Measurements from ENCODE around the gene OR52K1.

The OR52K1 gene

DNA sequence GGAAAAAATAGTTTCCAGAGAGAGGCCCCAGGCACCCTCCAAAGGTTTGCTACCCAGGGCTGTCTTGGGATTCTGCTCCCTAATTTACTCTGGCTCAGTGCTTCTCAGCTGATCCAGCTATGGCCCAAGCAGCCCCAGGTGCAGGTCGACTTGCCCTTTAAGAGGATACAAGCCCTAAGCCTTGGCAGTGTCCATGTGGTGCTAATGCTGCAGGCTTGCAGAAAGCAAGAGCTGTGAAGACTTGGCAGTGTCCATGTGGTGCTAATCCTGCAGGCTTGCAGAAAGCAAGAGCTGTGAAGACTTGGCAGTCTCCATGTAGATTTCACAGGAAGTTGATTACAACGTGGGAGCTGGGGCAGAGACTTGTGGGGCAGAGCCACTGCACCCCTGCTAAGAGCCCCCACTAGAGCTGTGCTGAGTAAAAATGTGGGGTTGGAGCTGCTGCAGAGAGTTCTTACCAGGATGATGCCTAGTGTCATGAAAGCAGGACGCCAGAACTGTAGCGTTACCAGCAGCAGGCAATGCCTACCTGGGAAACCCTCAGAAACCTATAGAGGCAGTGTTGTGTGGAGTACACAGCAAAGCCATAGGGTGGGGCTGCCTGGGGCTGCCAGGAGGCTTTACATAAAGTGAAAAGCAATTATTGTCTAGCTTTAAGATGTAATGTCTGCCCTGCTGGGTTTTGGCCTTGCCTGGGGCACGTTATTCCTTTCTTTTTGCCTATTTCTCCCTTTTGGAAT lies 16.1 kb upstream of the OR52K1 start:
- TF ChIP-seq, protein P1, sequence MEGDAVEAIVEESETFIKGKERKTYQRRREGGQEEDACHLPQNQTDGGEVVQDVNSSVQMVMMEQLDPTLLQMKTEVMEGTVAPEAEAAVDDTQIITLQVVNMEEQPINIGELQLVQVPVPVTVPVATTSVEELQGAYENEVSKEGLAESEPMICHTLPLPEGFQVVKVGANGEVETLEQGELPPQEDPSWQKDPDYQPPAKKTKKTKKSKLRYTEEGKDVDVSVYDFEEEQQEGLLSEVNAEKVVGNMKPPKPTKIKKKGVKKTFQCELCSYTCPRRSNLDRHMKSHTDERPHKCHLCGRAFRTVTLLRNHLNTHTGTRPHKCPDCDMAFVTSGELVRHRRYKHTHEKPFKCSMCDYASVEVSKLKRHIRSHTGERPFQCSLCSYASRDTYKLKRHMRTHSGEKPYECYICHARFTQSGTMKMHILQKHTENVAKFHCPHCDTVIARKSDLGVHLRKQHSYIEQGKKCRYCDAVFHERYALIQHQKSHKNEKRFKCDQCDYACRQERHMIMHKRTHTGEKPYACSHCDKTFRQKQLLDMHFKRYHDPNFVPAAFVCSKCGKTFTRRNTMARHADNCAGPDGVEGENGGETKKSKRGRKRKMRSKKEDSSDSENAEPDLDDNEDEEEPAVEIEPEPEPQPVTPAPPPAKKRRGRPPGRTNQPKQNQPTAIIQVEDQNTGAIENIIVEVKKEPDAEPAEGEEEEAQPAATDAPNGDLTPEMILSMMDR (IDR thresholded peaks at IDR 0.05; ENCODE audit: control insufficient read depth, extremely low read depth, insufficient read depth), result no peak
- no peak for DNase-seq (ENCODE audit: low read depth)
- H3K4me3 ChIP-seq (ENCODE audit: low read depth, low read length), result no peak overlapping the region

DNA sequence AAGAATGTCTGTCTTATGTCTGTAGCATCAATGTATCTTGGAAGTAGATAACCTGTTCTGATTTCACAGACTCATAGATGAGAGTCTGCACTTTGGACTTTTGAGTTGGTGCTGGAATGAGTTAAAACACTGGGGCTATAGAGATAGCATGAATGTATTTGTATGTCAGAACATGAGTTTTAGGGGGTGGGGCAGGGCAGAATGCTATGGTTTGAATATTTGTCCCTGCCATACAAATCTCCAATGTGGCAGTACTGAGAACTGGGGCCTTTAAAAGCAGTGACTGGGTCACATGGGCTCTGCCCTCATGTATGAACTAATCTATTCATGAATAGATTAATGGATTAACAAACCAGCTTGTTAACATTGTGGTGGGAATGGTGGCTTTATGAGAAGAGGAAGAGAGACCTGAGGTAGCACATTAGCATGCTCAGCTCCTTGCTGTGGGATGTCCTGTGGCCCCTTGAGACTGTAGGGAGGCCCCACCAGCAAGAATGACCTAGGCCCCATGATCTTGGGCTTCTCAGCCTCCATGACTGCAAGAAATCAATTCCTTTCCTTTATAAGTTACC lies 15.5 kb upstream of the OR52K1 start:
- no peak for DNase-seq (ENCODE audit: low read depth)
- no peak overlapping the region for H3K4me3 ChIP-seq (ENCODE audit: low read depth, low read length)
- TF ChIP-seq, protein P1 (IDR thresholded peaks at IDR 0.05; ENCODE audit: control insufficient read depth, extremely low read depth, insufficient read depth), result no peak

DNA sequence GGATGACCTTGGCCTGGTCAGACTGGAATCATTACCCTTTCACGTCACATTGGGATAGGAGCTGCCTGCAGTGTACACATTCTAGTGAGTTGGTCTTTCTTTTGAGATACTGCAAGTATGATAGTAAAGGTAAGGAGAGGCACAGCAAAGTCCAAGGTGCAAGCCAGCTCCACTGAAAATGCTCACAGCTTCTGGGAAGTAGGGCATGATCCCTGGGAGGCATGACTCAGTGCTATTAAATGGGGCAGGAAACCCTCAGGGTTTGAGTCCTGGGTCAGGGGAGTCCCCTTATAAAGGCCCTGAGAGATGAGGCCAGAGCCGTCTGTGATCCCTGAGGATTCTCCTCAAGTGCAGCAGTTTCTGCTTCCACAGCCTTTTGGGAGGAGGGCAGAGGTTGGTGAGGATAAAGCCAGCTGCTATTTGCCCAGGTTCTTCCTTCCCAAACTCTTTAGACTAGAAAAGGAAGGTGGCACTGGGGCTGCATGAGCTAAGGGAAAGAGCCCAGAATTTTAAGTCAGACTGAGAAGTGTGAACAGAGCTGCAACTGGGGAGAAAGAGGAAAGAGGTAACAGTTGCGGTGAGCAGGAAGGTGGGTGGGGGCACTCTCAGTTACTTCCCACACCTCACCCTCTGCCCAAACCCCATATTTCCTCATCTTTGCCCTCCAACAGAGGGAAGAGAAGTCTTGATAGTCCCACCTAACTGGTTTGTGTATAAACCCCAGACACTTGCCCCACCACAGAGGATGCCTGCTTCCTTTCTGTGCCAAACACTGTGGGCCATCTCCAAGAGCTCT lies 14.4 kb upstream of the OR52K1 start:
- TF ChIP-seq, protein P1 (IDR thresholded peaks at IDR 0.05; ENCODE audit: control insufficient read depth, extremely low read depth, insufficient read depth), result no peak
- H3K4me3 ChIP-seq (ENCODE audit: low read depth, low read length), result no peak overlapping the region
- no peak for DNase-seq (ENCODE audit: low read depth)

DNA sequence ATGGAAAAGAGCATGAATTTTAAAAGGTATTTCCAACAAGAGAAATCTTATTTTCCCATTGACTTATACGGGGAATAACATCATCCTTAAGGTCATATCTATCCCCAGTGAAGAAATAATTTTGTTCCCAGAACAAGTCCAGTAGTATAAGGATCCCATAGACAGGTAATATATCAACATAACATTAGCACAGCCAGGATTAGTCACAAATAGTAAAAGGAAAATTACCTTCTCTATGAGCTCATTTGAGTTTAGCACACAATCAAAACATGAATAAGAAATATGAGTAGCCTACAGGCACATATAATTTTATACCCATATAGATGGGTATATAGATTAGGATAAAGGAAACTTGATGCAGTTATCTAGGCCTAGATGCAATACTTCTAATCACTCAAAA lies 2.8 kb upstream of the OR52K1 start:
- no peak for DNase-seq (ENCODE audit: low read depth)
- TF ChIP-seq, protein P1 (IDR thresholded peaks at IDR 0.05; ENCODE audit: control insufficient read depth, extremely low read depth, insufficient read depth), result no peak
- no peak overlapping the region for H3K4me3 ChIP-seq (ENCODE audit: low read depth, low read length)

DNA sequence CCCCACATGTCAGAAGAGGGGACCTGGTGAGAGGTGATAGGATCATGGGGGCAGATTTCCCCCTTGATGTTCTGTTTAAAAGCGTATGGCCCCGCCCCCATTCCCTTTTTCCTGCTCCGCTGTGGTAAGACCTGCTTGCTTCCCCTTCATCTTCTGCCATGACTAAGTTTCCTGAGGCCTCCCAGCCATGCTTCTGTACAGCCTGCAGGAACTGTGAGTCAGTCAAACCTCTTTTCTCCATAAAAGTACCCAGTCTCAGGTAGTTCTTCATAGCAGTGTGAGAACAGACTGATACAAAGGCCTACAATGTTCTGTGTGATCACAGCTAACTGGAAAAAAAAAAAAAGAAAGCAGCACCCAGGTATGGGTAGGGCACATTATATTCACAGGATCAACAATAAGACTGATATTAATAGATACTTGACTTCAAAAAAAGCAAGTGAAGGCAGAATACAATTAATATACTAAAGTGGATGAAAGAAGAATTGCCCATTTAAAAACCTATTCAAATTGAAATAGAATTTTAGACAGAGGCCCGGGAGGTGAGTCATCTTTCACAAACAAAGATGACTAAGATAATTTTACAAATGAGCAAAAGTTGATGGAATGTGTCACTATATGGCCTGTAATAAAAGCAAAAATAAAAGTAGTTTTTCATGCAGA lies 1.7 kb upstream of the OR52K1 start:
- TF ChIP-seq, protein P1 (IDR thresholded peaks at IDR 0.05; ENCODE audit: control insufficient read depth, extremely low read depth, insufficient read depth), result no peak
- no peak overlapping the region for H3K4me3 ChIP-seq (ENCODE audit: low read depth, low read length)
- no peak for DNase-seq (ENCODE audit: low read depth)

DNA sequence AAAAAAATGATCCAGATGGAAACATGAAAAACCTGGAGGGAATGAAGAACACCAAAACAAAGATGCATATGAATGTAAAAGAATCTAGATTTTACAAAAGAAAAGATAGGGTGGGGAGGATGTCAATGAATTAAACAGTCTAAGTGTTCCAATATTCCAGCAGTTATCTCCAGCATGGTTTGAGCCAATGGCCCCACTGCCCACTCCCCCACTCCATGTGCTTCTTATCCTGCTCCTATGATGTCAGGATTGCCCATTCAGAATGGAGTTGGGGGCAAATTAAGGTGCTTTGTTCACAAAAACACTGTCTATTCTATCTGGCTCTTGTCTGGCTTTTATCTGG lies 1.2 kb upstream of the OR52K1 start:
- no peak for DNase-seq (ENCODE audit: low read depth)
- TF ChIP-seq, protein P1 (IDR thresholded peaks at IDR 0.05; ENCODE audit: control insufficient read depth, extremely low read depth, insufficient read depth), result no peak
- no peak overlapping the region for H3K4me3 ChIP-seq (ENCODE audit: low read depth, low read length)
